Activated naive CD4-positive, alpha-beta T cell treated with anti-CD3 and anti-CD28 coated beads, Interleukin-2, amount 10 ng/mL, durations not matched to agents 7 days and 5 days (primary cell): ENCODE measurements around the gene ADGRB2.

Experiments used
- CTCF ChIA-PET: fragments of 350-600 bp; sonication (Branson Sonifier 250); formaldehyde crosslinking; loops from one replicate; lab custom pipeline; 2021; ENCODE audit warnings: antibody characterized with exemption; lab: Charles Lee
- DNase-seq: peaks from one replicate; pipeline ENCODE4 v3.0.0-alpha.2; 2020
- H3K27ac Mint-ChIP-seq: one replicate; pipeline ENCODE4 v1.8.0; 2021; ENCODE audit warnings: mild to moderate bottlenecking, moderate library complexity, mixed read lengths
- H3K27me3 Mint-ChIP-seq: one replicate; pipeline ENCODE4 v1.8.0; 2021; ENCODE audit warnings: mild to moderate bottlenecking, mixed read lengths
- H3K36me3 Mint-ChIP-seq: one replicate; pipeline ENCODE4 v1.8.0; 2021; ENCODE audit warnings: mixed read lengths
- H3K4me1 Mint-ChIP-seq: one replicate; pipeline ENCODE4 v1.8.0; 2021; ENCODE audit warnings: mixed read lengths
- H3K4me3 Mint-ChIP-seq: one replicate; pipeline ENCODE4 v1.8.0; 2021; ENCODE audit warnings: mild to moderate bottlenecking, moderate library complexity, mixed read lengths
- H3K9me3 Mint-ChIP-seq: one replicate; pipeline ENCODE4 v1.8.0; 2021; ENCODE audit warnings: mixed read lengths

The ADGRB2 gene

GRCh38 chr1:31783846-31784245 lies 19.7 kb upstream of the ADGRB2 start:
- H3K27ac Mint-ChIP-seq = no peak overlapping the region
- no peaks in the 10 kb centered on the region for H3K9me3 Mint-ChIP-seq
- H3K4me1 Mint-ChIP-seq = peaks cover 8% of the 10 kb centered on the region
- CTCF ChIA-PET = no interaction called here
- peaks cover 44% of the 10 kb centered on the region for H3K27me3 Mint-ChIP-seq
- H3K4me3 Mint-ChIP-seq = no peak overlapping the region
- no peak for DNase-seq
- H3K36me3 Mint-ChIP-seq = no peaks in the 10 kb centered on the region

DNA sequence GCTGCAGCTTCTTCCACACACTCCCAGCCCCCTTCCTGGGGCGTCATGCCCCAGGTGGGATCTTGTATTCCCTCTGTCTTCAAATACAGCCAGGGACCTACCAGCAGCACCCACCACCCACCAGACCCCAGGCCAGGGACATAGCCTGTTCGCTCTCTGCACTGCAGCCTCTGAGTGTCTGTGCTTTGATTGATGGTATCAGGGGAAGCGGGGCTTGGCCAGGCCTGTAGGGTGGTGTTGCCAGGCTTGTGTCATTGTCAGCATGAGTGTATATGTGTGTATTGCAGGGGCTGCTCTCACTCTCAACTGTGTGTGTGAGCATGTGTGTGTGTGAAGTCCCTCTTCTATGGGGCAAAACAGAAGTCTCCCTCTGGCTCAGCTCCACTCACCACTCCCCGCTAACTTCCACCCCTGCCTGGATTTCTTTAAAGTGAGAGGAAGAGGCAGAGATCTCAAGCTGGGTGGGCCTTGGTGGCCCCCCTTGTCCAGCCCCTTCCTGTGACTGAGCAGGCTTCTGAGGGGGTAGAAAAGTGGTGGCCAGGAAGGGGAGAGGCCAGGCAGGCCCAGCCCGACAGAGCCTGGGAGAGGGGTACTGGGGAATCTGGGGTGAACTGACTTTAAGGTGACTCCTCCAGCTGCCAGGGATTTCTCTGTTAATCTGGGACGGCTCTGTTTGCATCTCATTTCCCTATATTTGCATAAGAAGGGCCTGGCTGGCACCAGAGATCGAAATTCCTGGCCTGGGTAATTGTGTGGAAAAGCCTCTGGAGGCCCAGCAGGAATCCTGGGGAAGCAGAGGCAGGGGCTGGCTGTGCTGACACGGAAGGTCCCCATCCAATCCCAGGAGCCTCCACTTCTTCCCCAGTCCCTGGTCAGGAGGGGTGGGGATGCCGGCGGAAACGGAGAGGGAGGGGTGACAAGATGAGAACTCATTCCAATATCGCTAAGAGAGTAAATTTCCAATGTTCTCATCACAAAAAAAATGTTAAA lies 18.6 kb upstream of the ADGRB2 start:
- no peaks in the 10 kb centered on the region for H3K9me3 Mint-ChIP-seq
- CTCF ChIA-PET = no interaction called here
- no peak overlapping the region for H3K4me3 Mint-ChIP-seq
- H3K36me3 Mint-ChIP-seq = no peaks in the 10 kb centered on the region
- H3K27me3 Mint-ChIP-seq = peaks cover 53% of the 10 kb centered on the region
- no peak for DNase-seq
- H3K4me1 Mint-ChIP-seq = peaks cover 3% of the 10 kb centered on the region
- no peak overlapping the region for H3K27ac Mint-ChIP-seq

- Mint-ChIP-seq H3K27ac (no peak overlapping the region), H3K4me3 (no peak overlapping the region), H3K4me1 (no peaks in the 10 kb centered on the region), H3K9me3 (no peaks in the 10 kb centered on the region), H3K27me3 (peaks cover 53% of the 10 kb centered on the region), H3K36me3 (no peaks in the 10 kb centered on the region)
- no peak for DNase-seq
- CTCF ChIA-PET = no interaction called here
Observed at GRCh38 chr1:31781756-31782371, 17.7 kb upstream of the ADGRB2 start.

DNA sequence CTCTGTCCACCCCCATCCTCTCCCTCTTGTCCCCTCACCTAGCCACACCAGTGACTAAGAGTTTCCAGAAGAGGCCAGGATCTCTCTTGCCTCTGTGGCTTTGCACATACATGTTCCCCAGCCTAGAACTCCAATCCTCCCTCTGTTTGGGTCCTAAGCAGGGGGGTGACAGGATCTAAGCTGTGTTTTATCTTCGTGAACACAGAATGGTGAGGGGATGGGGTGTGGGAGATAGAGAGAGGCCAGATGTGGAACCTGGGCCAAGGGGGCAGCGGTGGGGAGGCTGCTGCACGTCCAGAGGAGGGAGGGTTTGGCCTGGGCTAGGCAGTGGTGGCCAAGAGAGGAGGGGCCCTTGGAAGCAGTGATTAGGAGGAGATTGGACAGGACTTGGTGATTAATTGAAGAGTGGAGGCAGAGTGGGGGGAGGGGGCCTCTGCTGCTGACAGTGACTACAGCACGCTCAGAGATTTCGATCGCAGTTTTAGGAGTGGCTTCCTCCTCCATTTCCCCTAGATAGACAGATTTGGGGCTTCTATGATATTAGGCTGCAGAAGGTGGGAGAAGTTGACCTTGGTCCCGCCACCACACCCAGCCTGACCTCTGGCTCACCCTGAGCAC lies 17.1 kb upstream of the ADGRB2 start:
- H3K4me3 Mint-ChIP-seq = no peak overlapping the region
- CTCF ChIA-PET = no interaction called here
- no peaks in the 10 kb centered on the region for H3K36me3 Mint-ChIP-seq
- H3K4me1 Mint-ChIP-seq = no peaks in the 10 kb centered on the region
- DNase-seq = no peak
- peaks cover 58% of the 10 kb centered on the region for H3K27me3 Mint-ChIP-seq
- no peak overlapping the region for H3K27ac Mint-ChIP-seq
- no peaks in the 10 kb centered on the region for H3K9me3 Mint-ChIP-seq

DNA sequence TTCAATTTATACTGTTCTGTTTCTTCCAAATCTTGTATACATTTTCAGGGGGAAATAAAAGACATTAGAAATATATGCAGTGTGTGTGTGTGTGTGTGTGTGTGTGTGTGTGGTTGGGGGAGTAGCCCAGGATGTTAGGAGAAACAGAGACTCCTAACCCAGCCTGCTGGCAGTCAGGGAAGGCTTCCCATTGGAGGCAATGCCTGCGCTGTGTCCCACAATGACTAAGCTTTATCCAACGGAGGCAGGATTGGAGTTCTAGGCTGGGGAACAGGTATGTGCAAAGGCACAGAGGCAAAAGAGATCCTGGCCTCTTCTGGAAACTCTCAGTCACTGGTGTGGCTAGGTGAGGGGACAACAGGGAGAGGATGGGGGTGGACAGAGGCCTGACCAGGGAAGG lies 16.5 kb upstream of the ADGRB2 start:
- Mint-ChIP-seq H3K36me3 (no peaks in the 10 kb centered on the region), H3K4me1 (no peaks in the 10 kb centered on the region), H3K9me3 (no peaks in the 10 kb centered on the region), H3K4me3 (no peak overlapping the region), H3K27ac (no peak overlapping the region), H3K27me3 (peaks cover 64% of the 10 kb centered on the region)
- DNase-seq = no peak
- CTCF ChIA-PET = no interaction called here

DNA sequence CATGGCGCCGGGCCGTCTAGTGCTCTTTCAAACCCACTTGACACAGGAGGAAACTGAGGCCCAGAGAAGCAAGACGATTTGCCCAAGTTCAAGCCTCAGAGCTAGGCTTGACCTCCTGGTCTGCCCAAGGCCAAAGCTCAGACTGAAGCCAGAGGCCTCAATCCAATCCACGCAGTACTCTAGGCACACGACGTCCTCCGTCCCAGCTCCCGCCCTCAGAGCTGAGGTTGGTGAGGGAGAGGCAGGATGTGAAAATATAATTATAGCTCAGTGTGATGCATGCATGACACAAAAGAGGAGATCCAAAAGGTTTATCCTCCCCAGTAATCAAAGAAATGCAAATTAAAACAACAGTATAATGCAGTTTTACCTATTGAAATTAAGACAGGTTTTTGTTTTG lies 15.5 kb upstream of the ADGRB2 start:
- Mint-ChIP-seq H3K36me3 (no peaks in the 10 kb centered on the region), H3K4me3 (no peak overlapping the region), H3K27me3 (peaks cover 71% of the 10 kb centered on the region), H3K4me1 (no peaks in the 10 kb centered on the region), H3K9me3 (no peaks in the 10 kb centered on the region), H3K27ac (no peak overlapping the region)
- no peak for DNase-seq
- CTCF ChIA-PET = interaction anchor here (0.5 to 1.6 kb wide), 2 partner anchors 19 to 272 kb away, joined by 3 to 4 read pairs; no protein-coding TSS in a partner anchor

- Mint-ChIP-seq H3K9me3 (no peaks in the 10 kb centered on the region), H3K27me3 (peaks cover 73% of the 10 kb centered on the region), H3K36me3 (no peaks in the 10 kb centered on the region), H3K4me3 (no peak overlapping the region), H3K4me1 (no peaks in the 10 kb centered on the region), H3K27ac (no peak overlapping the region)
- CTCF ChIA-PET = interaction anchor here (1.6 to 2.8 kb wide), 2 partner anchors 10 to 18 kb away, joined by 4 to 14 read pairs; no protein-coding TSS in a partner anchor
- DNase-seq = no peak
Observed at GRCh38 chr1:31778763-31779488, 14.8 kb upstream of the ADGRB2 start.

DNA sequence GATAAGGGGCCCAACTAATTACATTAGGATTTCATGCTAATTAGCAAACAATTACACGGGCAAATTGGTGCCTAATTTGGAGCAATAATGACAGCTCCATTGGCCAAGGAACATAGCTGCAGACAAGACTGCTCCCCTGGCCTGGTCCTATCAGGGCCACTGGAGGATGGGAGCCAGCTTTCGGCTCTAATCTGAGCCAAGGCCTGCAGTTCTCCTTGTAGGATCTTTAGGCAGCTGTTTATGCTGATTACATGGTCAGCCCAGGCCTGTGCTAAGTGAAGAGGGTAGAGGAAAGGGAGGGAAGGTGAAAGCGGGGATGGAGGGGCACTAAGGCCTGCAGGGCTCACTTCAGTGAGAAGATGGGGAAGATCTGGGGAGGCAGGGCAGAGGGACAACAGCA lies 12.4 kb upstream of the ADGRB2 start:
- H3K4me1 Mint-ChIP-seq = peaks cover 13% of the 10 kb centered on the region
- no peaks in the 10 kb centered on the region for H3K9me3 Mint-ChIP-seq
- H3K27me3 Mint-ChIP-seq = peaks cover 88% of the 10 kb centered on the region
- no peak for DNase-seq
- H3K4me3 Mint-ChIP-seq = no peak overlapping the region
- CTCF ChIA-PET = interaction anchor here (1.0 to 2.8 kb wide), 2 partner anchors 9 to 12 kb away, joined by 3 to 14 read pairs; no protein-coding TSS in a partner anchor
- H3K27ac Mint-ChIP-seq = no peak overlapping the region
- no peaks in the 10 kb centered on the region for H3K36me3 Mint-ChIP-seq

- Mint-ChIP-seq H3K27ac (no peak overlapping the region), H3K36me3 (no peaks in the 10 kb centered on the region), H3K9me3 (no peaks in the 10 kb centered on the region), H3K27me3 (peaks cover 88% of the 10 kb centered on the region), H3K4me3 (no peak overlapping the region), H3K4me1 (peaks cover 15% of the 10 kb centered on the region)
- CTCF ChIA-PET = interaction anchor here (1.0 kb wide), 1 partner anchor 9 kb away, joined by 3 read pairs; no protein-coding TSS in a partner anchor
- DNase-seq = no peak
Observed at GRCh38 chr1:31776032-31776431, 11.9 kb upstream of the ADGRB2 start.

DNA sequence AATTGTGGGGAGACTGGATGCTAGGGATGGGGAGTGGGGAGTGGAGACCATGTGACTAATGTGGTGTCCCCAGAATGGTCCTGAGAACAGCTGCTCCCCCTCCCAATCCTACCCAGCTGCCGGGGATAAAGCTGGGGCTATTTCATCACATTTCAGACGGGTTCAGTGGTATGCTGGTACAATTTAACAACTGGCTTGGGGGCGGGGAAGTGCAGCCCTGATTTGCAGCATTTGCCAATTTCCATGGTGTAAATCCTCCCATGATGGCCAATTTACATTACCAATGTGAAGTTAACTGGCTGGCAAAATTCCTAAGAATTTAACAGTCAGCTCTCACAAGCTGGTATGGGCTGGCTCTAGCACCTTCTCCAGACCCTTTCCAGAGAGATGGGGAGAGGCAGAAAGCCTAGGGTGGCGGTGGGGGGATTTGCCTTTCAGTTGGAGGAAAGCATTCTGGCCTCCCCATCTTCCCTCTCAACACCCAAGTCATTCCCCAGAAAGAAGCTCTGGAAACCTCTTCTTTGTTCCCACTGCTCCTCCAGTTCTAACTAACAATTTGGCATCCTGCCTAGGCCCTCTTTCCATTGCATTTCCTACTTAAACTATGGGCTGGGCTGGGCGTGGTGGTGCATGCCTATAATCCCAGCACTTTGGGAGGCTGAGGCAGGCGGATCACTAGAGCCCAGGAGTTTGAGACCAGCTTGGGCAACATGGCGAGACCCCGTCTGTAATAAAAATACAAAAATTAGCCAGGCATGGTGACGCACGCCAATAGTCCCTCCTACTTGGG lies 11.3 kb upstream of the ADGRB2 start:
- Mint-ChIP-seq H3K36me3 (no peaks in the 10 kb centered on the region), H3K9me3 (no peaks in the 10 kb centered on the region), H3K27ac (no peak overlapping the region), H3K4me3 (no peak overlapping the region), H3K27me3 (peaks cover 93% of the 10 kb centered on the region), H3K4me1 (peaks cover 18% of the 10 kb centered on the region)
- no peak for DNase-seq
- CTCF ChIA-PET = interaction anchor here (1.0 kb wide), 1 partner anchor 8 kb away, joined by 3 read pairs; no protein-coding TSS in a partner anchor

DNA sequence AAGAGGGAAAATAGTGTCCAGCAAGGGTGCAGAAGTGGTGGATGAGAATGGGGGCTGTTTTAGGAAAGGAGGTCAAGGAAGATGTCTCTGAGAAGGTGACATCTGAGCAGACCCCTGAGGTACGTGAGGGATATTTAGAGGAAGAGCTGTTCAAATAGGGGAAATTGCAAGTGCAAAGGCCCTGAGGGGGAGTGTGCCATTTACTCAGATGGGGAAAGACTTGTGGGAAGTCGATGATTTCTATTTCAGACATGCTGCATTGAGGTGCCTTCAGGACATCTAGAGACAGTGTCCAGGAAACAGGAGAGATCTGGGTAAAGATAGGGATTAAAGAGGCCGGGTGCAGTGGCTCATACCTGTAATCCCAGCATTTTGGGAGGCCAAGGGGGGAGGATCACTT lies 10.4 kb upstream of the ADGRB2 start:
- no peaks in the 10 kb centered on the region for H3K9me3 Mint-ChIP-seq
- no peak for DNase-seq
- H3K27ac Mint-ChIP-seq = no peak overlapping the region
- H3K4me3 Mint-ChIP-seq = no peak overlapping the region
- H3K36me3 Mint-ChIP-seq = no peaks in the 10 kb centered on the region
- peaks cover 18% of the 10 kb centered on the region for H3K4me1 Mint-ChIP-seq
- peaks cover 96% of the 10 kb centered on the region for H3K27me3 Mint-ChIP-seq
- CTCF ChIA-PET = no interaction called here

GRCh38 chr1:31773861-31774260 lies 9.7 kb upstream of the ADGRB2 start:
- no peak overlapping the region for H3K27ac Mint-ChIP-seq
- peaks cover 20% of the 10 kb centered on the region for H3K4me1 Mint-ChIP-seq
- no peaks in the 10 kb centered on the region for H3K36me3 Mint-ChIP-seq
- no peak for DNase-seq
- CTCF ChIA-PET = no interaction called here
- H3K27me3 Mint-ChIP-seq = peaks cover 95% of the 10 kb centered on the region
- H3K4me3 Mint-ChIP-seq = no peak overlapping the region
- no peaks in the 10 kb centered on the region for H3K9me3 Mint-ChIP-seq

DNA sequence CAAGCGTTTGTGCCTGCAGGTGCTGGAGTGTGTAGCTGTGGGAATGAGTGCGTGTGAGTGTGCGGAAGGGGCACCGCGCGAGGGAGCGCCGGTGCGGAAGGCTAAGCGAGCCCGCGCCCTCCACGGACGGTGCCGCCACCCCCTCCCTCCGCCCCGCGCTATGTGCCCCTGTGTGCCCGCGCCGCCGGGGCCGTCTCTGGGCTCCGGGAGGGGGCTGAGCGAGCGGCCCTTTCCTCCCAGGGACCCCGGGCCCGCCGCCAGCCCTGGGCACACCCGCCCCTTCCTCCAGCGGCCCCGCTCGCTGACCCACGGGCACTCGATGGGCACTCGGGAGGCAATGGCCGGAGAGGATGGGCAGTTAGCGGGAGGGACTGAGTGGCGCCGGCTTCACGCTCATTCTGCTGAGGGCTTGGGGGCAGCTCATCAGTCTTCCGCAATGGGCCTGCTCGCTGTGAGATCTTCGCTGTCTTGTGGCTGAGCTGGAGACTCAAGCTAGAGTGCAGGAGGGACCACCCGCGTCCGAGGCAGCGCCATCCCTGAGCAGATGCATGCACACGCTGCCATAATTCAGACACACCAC lies 8.6 kb upstream of the ADGRB2 start:
- Mint-ChIP-seq H3K4me1 (peaks cover 20% of the 10 kb centered on the region), H3K4me3 (peak overlapping the region; percentile 64), H3K27ac (no peak overlapping the region), H3K36me3 (no peaks in the 10 kb centered on the region), H3K27me3 (peaks cover 95% of the 10 kb centered on the region), H3K9me3 (no peaks in the 10 kb centered on the region)
- CTCF ChIA-PET = no interaction called here
- DNase-seq = peak; percentile 30
